H1 (cell line): ENCODE data around the gene MRFAP1.

Experiments
- EP300 ChIP-seq, 2 experiments: IDR thresholded peaks; 1 replicate in 1 of 2; 2 replicates in 1 of 2; pipeline ENCODE4 v1.6.1; 2011 to 2012; ENCODE audit warnings: low read depth in 2 of 2, low read length in 2 of 2, mild to moderate bottlenecking in 2 of 2, borderline replicate concordance in 1 of 2, inconsistent platforms in 1 of 2, moderate library complexity in 1 of 2
- JUN ChIP-seq: IDR thresholded peaks from 2 replicates; pipeline ENCODE4 v1.6.1; 2011; ENCODE audit warnings: low read depth, mild to moderate bottlenecking, improper control_type of control experiment, low read length
- KDM1A ChIP-seq: fragments of 200-600, 300-600 bp; sonication (generic); IDR thresholded peaks from 2 replicates; pipeline ENCODE4 v1.7.1; 2016; ENCODE audit warnings: mild to moderate bottlenecking, low read length, borderline replicate concordance
- MAFK ChIP-seq: IDR thresholded peaks from 2 replicates; pipeline ENCODE4 v1.6.1; 2012; ENCODE audit warnings: low read depth, mild to moderate bottlenecking, improper control_type of control experiment, low read length
- POLR2A ChIP-seq, 2 experiments: IDR thresholded peaks; 1 replicate in 1 of 2; 2 replicates in 1 of 2; pipeline ENCODE4 v1.6.1; 2011; ENCODE audit warnings: low read depth in 2 of 2, low read length in 2 of 2, mild to moderate bottlenecking in 2 of 2; ENCODE audit errors: control extremely low read depth in 1 of 2
- RFX5 ChIP-seq: IDR thresholded peaks from 2 replicates; pipeline ENCODE4 v1.6.1; 2011; ENCODE audit warnings: low read depth, low read length, improper control_type of control experiment, borderline replicate concordance
- TEAD4 ChIP-seq: IDR thresholded peaks from 2 replicates; pipeline ENCODE4 v1.6.1; 2012; ENCODE audit warnings: low read depth, low read length, inconsistent platforms, mixed read lengths
- TF ChIP-seq, protein P1 (sequence below), 3 experiments: IDR thresholded peaks; 1 replicate in 2 of 3; 2 replicates in 1 of 3; pipeline versions ENCODE4 v1.5.1 to v1.6.1; 2011; ENCODE audit warnings: low read length in 3 of 3, mild to moderate bottlenecking in 3 of 3, inconsistent platforms in 2 of 3, low read depth in 1 of 3, moderate library complexity in 1 of 3; ENCODE audit not compliant: insufficient read depth in 1 of 3; ENCODE audit errors: control extremely low read depth in 1 of 3

DNA sequence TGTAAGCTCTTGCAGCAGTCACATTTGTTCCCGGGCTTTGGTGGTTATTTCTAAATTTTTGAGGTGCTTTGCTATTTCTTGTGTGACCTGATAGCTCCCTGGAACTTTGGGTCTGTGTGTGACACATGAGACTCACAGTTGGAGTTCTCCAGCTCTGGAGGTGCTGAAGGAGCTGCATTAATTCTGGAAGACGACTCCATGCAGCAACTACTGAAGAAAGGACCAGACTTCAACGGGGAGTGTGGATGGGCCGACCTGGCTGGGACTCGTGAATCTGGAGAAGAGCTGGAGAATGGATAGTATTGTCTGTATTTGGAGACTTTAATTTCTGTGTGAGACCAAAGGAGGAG lies 1.5 kb downstream of the MRFAP1 start:
- no peak for TF ChIP-seq RFX5
- TF ChIP-seq JUN: no peak
- no peak for TF ChIP-seq KDM1A
- TF ChIP-seq, protein P1, sequence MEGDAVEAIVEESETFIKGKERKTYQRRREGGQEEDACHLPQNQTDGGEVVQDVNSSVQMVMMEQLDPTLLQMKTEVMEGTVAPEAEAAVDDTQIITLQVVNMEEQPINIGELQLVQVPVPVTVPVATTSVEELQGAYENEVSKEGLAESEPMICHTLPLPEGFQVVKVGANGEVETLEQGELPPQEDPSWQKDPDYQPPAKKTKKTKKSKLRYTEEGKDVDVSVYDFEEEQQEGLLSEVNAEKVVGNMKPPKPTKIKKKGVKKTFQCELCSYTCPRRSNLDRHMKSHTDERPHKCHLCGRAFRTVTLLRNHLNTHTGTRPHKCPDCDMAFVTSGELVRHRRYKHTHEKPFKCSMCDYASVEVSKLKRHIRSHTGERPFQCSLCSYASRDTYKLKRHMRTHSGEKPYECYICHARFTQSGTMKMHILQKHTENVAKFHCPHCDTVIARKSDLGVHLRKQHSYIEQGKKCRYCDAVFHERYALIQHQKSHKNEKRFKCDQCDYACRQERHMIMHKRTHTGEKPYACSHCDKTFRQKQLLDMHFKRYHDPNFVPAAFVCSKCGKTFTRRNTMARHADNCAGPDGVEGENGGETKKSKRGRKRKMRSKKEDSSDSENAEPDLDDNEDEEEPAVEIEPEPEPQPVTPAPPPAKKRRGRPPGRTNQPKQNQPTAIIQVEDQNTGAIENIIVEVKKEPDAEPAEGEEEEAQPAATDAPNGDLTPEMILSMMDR (IDR thresholded peaks at IDR 0.05; ENCODE audit: control extremely low read depth in 1 of 3, insufficient read depth in 1 of 3, low read depth in 1 of 3, low read length in 3 of 3): no peak
- TF ChIP-seq TEAD4: no peak
- TF ChIP-seq POLR2A (IDR thresholded peaks at IDR 0.05; ENCODE audit: control extremely low read depth in 1 of 2, low read depth in 2 of 2, low read length in 2 of 2): no peak
- no peak for TF ChIP-seq MAFK
- TF ChIP-seq EP300 (IDR thresholded peaks at IDR 0.05; ENCODE audit: borderline replicate concordance in 1 of 2, low read depth in 2 of 2, low read length in 2 of 2): no peak
